IMR-90 (cell line): ENCODE results near the gene GNAI2. TPM values are rescaled to one million over a fixed set of nuclear protein-coding genes. Genes with fewer than 3 reads are reported as not detected.

Experiments
- ATAC-seq: fragments of 200-7000 bp; cut with Tn5 transposase; 2 replicates; pipeline ENCODE4 v1.9.1; 2020; ENCODE audit warnings: low read depth, mild to moderate bottlenecking, moderate library complexity
- BruUV-seq: library from RNA; stranded (reverse); fragments of 400-500 nt; replicated peaks from 2 replicates; lab custom pipeline; 2021; lab: Mats Ljungman, UMichigan
- CTCF ChIA-PET: fragments of 300-600 bp; formaldehyde crosslinking; extraction: SDS; loops from one replicate; lab custom pipeline; 2021; ENCODE audit warnings: antibody characterized with exemption; lab: Yijun Ruan, JAX
- POLR2A ChIA-PET: fragments of 300-600 bp; sonication (Branson Sonifier 250); formaldehyde crosslinking; loops from one replicate; lab custom pipeline; 2022; ENCODE audit warnings: antibody characterized with exemption; ENCODE audit not compliant: unreplicated experiment; lab: Charles Lee
- DNase-seq: peaks from one replicate; pipeline ENCODE4 v3.0.0; 2013
- H2AFZ ChIP-seq: replicated peaks from 2 replicates; pipeline ENCODE3; 2013; ENCODE audit warnings: low read length, mild to moderate bottlenecking; ENCODE audit not compliant: poor library complexity
- H2AK5ac ChIP-seq: 2 replicates; pipeline ENCODE4 v1.6.1; 2013; ENCODE audit warnings: low read depth, low read length, inconsistent platforms
- H2AK9ac ChIP-seq: replicated peaks from 2 replicates; pipeline ENCODE3; 2013; ENCODE audit warnings: mild to moderate bottlenecking, low read depth, low read length, moderate library complexity; ENCODE audit not compliant: poor library complexity
- H2BK120ac ChIP-seq: 2 replicates; pipeline ENCODE4 v1.6.1; 2013; ENCODE audit warnings: low read depth, low read length, inconsistent platforms
- H2BK15ac ChIP-seq: 3 replicates; pipeline ENCODE4 v1.6.1; 2013; ENCODE audit warnings: low read depth, low read length, inconsistent platforms
- H2BK20ac ChIP-seq: 2 replicates; pipeline ENCODE4 v1.6.1; 2013; ENCODE audit warnings: low read depth, mild to moderate bottlenecking, inconsistent platforms, low read length, moderate library complexity
- H2BK5ac ChIP-seq: 2 replicates; pipeline ENCODE4 v1.6.1; 2013; ENCODE audit warnings: mild to moderate bottlenecking, low read depth, low read length, inconsistent platforms; ENCODE audit not compliant: poor library complexity, severe bottlenecking
- H3K14ac ChIP-seq: replicated peaks from 2 replicates; pipeline ENCODE4 v1.6.1; 2013; ENCODE audit warnings: low read depth, low read length, inconsistent platforms
- H3K18ac ChIP-seq: 2 replicates; pipeline ENCODE4 v1.6.1; 2013; ENCODE audit warnings: low read depth, low read length, control low read depth
- H3K23ac ChIP-seq: 2 replicates; pipeline ENCODE4 v1.6.1; 2013; ENCODE audit warnings: low read depth, low read length, inconsistent platforms
- H3K27ac ChIP-seq: 2 replicates; pipeline ENCODE4 v1.5.1; 2013; ENCODE audit warnings: mild to moderate bottlenecking, control low read depth, low read length; ENCODE audit not compliant: insufficient read depth
- H3K27me3 ChIP-seq: 2 replicates; pipeline ENCODE4 v1.6.1; 2013; ENCODE audit warnings: low read length; ENCODE audit not compliant: control insufficient read depth, insufficient read depth
- H3K36me3 ChIP-seq: 2 replicates; pipeline ENCODE4 v1.6.1; 2013; ENCODE audit warnings: low read length, mixed read lengths; ENCODE audit not compliant: control insufficient read depth, insufficient read depth
- H3K4ac ChIP-seq: 2 replicates; pipeline ENCODE4 v1.6.1; 2013; ENCODE audit warnings: low read depth, low read length, inconsistent platforms
- H3K4me1 ChIP-seq: 2 replicates; pipeline ENCODE4 v1.6.1; 2013; ENCODE audit warnings: low read length, mixed read lengths; ENCODE audit not compliant: control insufficient read depth, insufficient read depth
- H3K4me2 ChIP-seq: 2 replicates; pipeline ENCODE4 v1.6.1; 2013; ENCODE audit warnings: low read depth, mild to moderate bottlenecking, control low read depth, low read length, moderate library complexity
- H3K4me3 ChIP-seq: 2 replicates; pipeline ENCODE4 v1.5.1; 2013; ENCODE audit warnings: low read depth, mild to moderate bottlenecking, control low read depth, low read length, moderate library complexity; ENCODE audit not compliant: insufficient read depth
- H3K56ac ChIP-seq: 2 replicates; pipeline ENCODE4 v1.6.1; 2013; ENCODE audit warnings: low read length, inconsistent platforms; ENCODE audit not compliant: insufficient read depth; ENCODE audit errors: extremely low read depth
- H3K79me1 ChIP-seq, 2 experiments: 2 replicates each; pipeline ENCODE4 v1.6.1; 2013; ENCODE audit warnings: low read length in 2 of 2, inconsistent platforms in 1 of 2, low read depth in 1 of 2
- H3K9ac ChIP-seq: 2 replicates; pipeline ENCODE4 v1.6.1; 2013; ENCODE audit warnings: low read depth, low read length, control low read depth
- H3K9me1 ChIP-seq: 2 replicates; pipeline ENCODE4 v1.6.1; 2013; ENCODE audit warnings: low read length, inconsistent platforms; ENCODE audit not compliant: insufficient read depth
- H3K9me3 ChIP-seq: 2 replicates; pipeline ENCODE4 v1.6.1; 2013; ENCODE audit warnings: low read length; ENCODE audit not compliant: control insufficient read depth, insufficient read depth
- H4K20me1 ChIP-seq: 2 replicates; pipeline ENCODE4 v1.6.1; 2013; ENCODE audit warnings: low read length, inconsistent platforms; ENCODE audit not compliant: insufficient read depth
- H4K5ac ChIP-seq: 2 replicates; pipeline ENCODE4 v1.6.1; 2013; ENCODE audit warnings: mild to moderate bottlenecking, low read depth, low read length, control low read depth
- H4K8ac ChIP-seq, 2 experiments: 2 replicates each; pipeline ENCODE4 v1.6.1; 2013; ENCODE audit warnings: low read depth in 2 of 2, low read length in 2 of 2, control low read depth in 1 of 2, inconsistent platforms in 1 of 2
- H4K91ac ChIP-seq: 2 replicates; pipeline ENCODE4 v1.6.1; 2013; ENCODE audit warnings: low read depth, low read length, inconsistent platforms; ENCODE audit not compliant: insufficient read depth
- MAZ ChIP-seq: IDR thresholded peaks from 2 replicates; pipeline ENCODE4 v1.6.1; 2012; ENCODE audit warnings: low read depth, mild to moderate bottlenecking, low read length, improper control_type of control experiment, moderate library complexity, borderline replicate concordance
- RFX5 ChIP-seq: IDR thresholded peaks from 2 replicates; pipeline ENCODE4 v1.8.0; 2012; ENCODE audit warnings: low read depth, mild to moderate bottlenecking, low read length, moderate library complexity
- WGBS, 2 experiments: methylation state at CpG; one replicate each; pipeline versions ENCODE4 v1.1.5 to v1.1.7; 2013; ENCODE audit warnings: missing lambda C conversion rate in 2 of 2; ENCODE audit not compliant: insufficient read length in 1 of 2; ENCODE audit errors: extremely low coverage in 2 of 2; 5-methylcytosine and 5-hydroxymethylcytosine counted together
- dilution Hi-C: fragments of 300-500 bp; cut with HindIII; formaldehyde crosslinking; loops from one replicate; pipeline ENCODE4 v1.14.3; 2018; ENCODE audit warnings: low sequenced_read_pairs; ENCODE audit not compliant: unreplicated experiment
- in situ Hi-C: fragments of 300-500 bp; cut with MboI; formaldehyde crosslinking; loops from 3 replicates; pipeline ENCODE4 v1.14.3; 2019; ENCODE audit warnings: low sequenced_read_pairs, inconsistent platforms, mixed read lengths
- intact Hi-C: fragments of 100-400 bp; cut with micrococcal nuclease; formaldehyde crosslinking; loops from 2 replicates; pipeline ENCODE4 v1.10.0; 2022
- polyA plus RNA-seq, 3 experiments: library from polyadenylated mRNA; depleted of rRNA; stranded (reverse); fragments of >200 nt; gene quantifications; 2 replicates each; pipeline ENCODE4 v1.2.3, GENCODE V29; 2012; ENCODE audit warnings: low replicate concordance in 1 of 3
- total RNA-seq: library from RNA; depleted of rRNA; stranded (reverse); fragments of >200 nt; gene quantifications from 2 replicates; pipeline ENCODE4 v1.2.3, GENCODE V29; 2012

GNAI2 gene
- total and polyA plus RNA-seq, 2 of the 4 experiments (the other 2 are of a cell fraction) = 867 to 1,079 TPM

GRCh38 chr3:50221051-50221410, 15.0 kb upstream of the GNAI2 start:
- CTCF ChIA-PET = interaction anchor here (0.8 to 1.4 kb wide), 2 partner anchors 26 to 100 kb away, joined by 3 to 4 read pairs; no protein-coding TSS in a partner anchor
- in situ Hi-C loops (no loop called here), dilution Hi-C loops (no loop called here), intact Hi-C loops (no loop called here)
- ATAC-seq = no peak
- Histone ChIP-seq H3K36me3 (no peaks in the 10 kb centered on the region), H2BK15ac (no peak overlapping the region), H2AK9ac (no peak overlapping the region), H3K9ac (no peak overlapping the region), H2AK5ac (no peak overlapping the region), H3K18ac (no peak overlapping the region), H2BK120ac (no peak overlapping the region), H3K9me1 (no peaks in the 10 kb centered on the region), H3K4me2 (no peak overlapping the region), H3K27ac (no peak overlapping the region), H2BK20ac (no peak overlapping the region), H3K79me1 (no peaks in the 10 kb centered on the region), H2AFZ (no peak overlapping the region), H4K91ac (no peak overlapping the region), H3K23ac (no peak overlapping the region), H3K56ac (no peak overlapping the region), H4K8ac (no peak overlapping the region), H3K27me3 (peaks cover 18% of the 10 kb centered on the region; the same call in 1 of the 2 replicates), H4K20me1 (no peaks in the 10 kb centered on the region), H3K14ac (no peak overlapping the region), H3K4ac (no peak overlapping the region), H3K4me3 (no peak overlapping the region), H3K4me1 (no peaks in the 10 kb centered on the region), H3K9me3 (no peaks in the 10 kb centered on the region), H2BK5ac (no peak overlapping the region), H4K5ac (no peak overlapping the region)
- POLR2A ChIA-PET = no interaction called here
- no TSS peak for BruUV-seq
- no CpG with 5 or more reads among the region's 4 CpGs for whole genome bisulfite sequencing, 2 experiments
- no peak for TF ChIP-seq MAZ
- TF ChIP-seq RFX5 = no peak
- no peak for DNase-seq
